ENCODE data around the gene NAGS.
A peak's percentile ranks its signal among the peaks of the same experiment; 100 is the strongest.
"Not testable (repeated sequence)": the region's sequence is repeated elsewhere in the genome, so short reads cannot be mapped to it uniquely, and the experiment has no call there.

The NAGS gene

GRCh38 chr17:44007346-44008204, 3.2 kb downstream of the NAGS start:
- DNase-seq (ENCODE audit: low read depth in 2 of 2), result no peak

GRCh38 chr17:44008205-44008909, 3.9 kb downstream of the NAGS start:
- DNase-seq (ENCODE audit: low read depth in 2 of 2), result no peak

GRCh38 chr17:44010966-44011647, 6.7 kb downstream of the NAGS start:
- DNase-seq (ENCODE audit: low read depth in 2 of 2), result no peak

GRCh38 chr17:44011876-44012275, 7.5 kb downstream of the NAGS start:
- no peak for DNase-seq (ENCODE audit: low read depth in 2 of 2)

- DNase-seq (ENCODE audit: low read depth in 2 of 2), result no peak
These were observed 8.0 kb downstream of the NAGS start for GRCh38 chr17:44012391-44012790.

GRCh38 chr17:44012874-44013273, 8.5 kb downstream of the NAGS start:
- DNase-seq (ENCODE audit: low read depth in 2 of 2), result no peak

- DNase-seq (ENCODE audit: low read depth in 2 of 2), result no peak
These were observed 9.7 kb downstream of the NAGS start for GRCh38 chr17:44014133-44014436.

GRCh38 chr17:44014437-44015172, 10.2 kb downstream of the NAGS start, which contains the start of gene TMEM101:
TSS of gene TMEM101 (minus strand) at chr17:44014963. CDS start at chr17:44014952, 11 bp downstream.
- peak; percentile 71 to 74 for DNase-seq (ENCODE audit: low read depth in 2 of 2)

- not testable (repeated sequence) for DNase-seq (ENCODE audit: low read depth in 2 of 2)
These were observed 16.8 kb downstream of the NAGS start for GRCh38 chr17:44021227-44021626.

GRCh38 chr17:44022246-44022645, 17.8 kb downstream of the NAGS start:
- no peak for DNase-seq (ENCODE audit: low read depth in 2 of 2)

- DNase-seq (ENCODE audit: low read depth in 2 of 2), result no peak
These were observed 19.3 kb downstream of the NAGS start for GRCh38 chr17:44023545-44024270.

GRCh38 chr17:44024271-44024663, 19.8 kb downstream of the NAGS start:
- no peak for DNase-seq (ENCODE audit: low read depth in 2 of 2)

GRCh38 chr17:44024853-44025252, 20.4 kb downstream of the NAGS start:
- DNase-seq (ENCODE audit: low read depth in 2 of 2), result no peak

- DNase-seq (ENCODE audit: low read depth in 2 of 2), result no peak
These were observed 25.3 kb downstream of the NAGS start for GRCh38 chr17:44029736-44030135.

- no peak for DNase-seq (ENCODE audit: low read depth in 2 of 2)
These were observed 26.1 kb downstream of the NAGS start for GRCh38 chr17:44030482-44030881.

GRCh38 chr17:44033861-44034408, 29.5 kb downstream of the NAGS start:
- DNase-seq (ENCODE audit: low read depth in 2 of 2), result no peak

GRCh38 chr17:44034688-44035087, 30.3 kb downstream of the NAGS start:
- DNase-seq (ENCODE audit: low read depth in 2 of 2), result not testable (repeated sequence)

- DNase-seq (ENCODE audit: low read depth in 2 of 2), result no peak
These were observed 33.0 kb downstream of the NAGS start for GRCh38 chr17:44037471-44037870.

GRCh38 chr17:44038604-44039011, 34.2 kb downstream of the NAGS start:
- no peak for DNase-seq (ENCODE audit: low read depth in 2 of 2)

- no peak for DNase-seq (ENCODE audit: low read depth in 2 of 2)
These were observed 35.6 kb downstream of the NAGS start for GRCh38 chr17:44039829-44040635.
